DOHH2 (cell line): ENCODE results near the gene RBP2.

Experiments
- EZH2phosphoT487 ChIP-seq: fragments of 200-600 bp; sonication (generic); IDR thresholded peaks from 2 replicates; pipeline ENCODE4 v1.6.1; 2017; ENCODE audit warnings: borderline replicate concordance, mild to moderate bottlenecking, antibody characterized with exemption, low read length, moderate library complexity, mixed read lengths
- TF ChIP-seq, protein P1 (sequence below): fragments of 200-600 bp; sonication (generic); IDR thresholded peaks from one replicate; pipeline ENCODE4 v1.5.1; 2014; ENCODE audit warnings: antibody characterized with exemption, mild to moderate bottlenecking, low read depth, low read length; ENCODE audit not compliant: poor library complexity, severe bottlenecking

DNA sequence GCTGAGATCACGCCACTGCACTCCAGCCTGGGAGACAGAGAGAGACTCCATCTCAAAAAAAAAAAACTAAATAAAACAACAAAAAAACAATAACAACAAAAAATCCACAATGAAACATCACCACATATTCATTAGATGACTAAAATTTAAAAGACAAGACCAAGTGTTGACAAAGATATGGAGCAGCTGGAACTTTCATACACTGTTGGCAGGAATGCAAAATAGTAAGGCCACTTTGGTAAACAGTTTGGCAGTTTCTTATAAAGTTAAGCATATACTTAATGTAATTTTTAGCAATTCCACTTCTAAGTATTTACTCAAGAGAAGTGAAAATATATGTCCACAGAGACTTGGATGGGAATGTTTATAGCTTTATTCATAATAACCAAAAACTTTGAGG lies 43.2 kb downstream of the RBP2 start:
- TF ChIP-seq, protein P1, sequence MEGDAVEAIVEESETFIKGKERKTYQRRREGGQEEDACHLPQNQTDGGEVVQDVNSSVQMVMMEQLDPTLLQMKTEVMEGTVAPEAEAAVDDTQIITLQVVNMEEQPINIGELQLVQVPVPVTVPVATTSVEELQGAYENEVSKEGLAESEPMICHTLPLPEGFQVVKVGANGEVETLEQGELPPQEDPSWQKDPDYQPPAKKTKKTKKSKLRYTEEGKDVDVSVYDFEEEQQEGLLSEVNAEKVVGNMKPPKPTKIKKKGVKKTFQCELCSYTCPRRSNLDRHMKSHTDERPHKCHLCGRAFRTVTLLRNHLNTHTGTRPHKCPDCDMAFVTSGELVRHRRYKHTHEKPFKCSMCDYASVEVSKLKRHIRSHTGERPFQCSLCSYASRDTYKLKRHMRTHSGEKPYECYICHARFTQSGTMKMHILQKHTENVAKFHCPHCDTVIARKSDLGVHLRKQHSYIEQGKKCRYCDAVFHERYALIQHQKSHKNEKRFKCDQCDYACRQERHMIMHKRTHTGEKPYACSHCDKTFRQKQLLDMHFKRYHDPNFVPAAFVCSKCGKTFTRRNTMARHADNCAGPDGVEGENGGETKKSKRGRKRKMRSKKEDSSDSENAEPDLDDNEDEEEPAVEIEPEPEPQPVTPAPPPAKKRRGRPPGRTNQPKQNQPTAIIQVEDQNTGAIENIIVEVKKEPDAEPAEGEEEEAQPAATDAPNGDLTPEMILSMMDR, result no peak
- no peak for TF ChIP-seq EZH2phosphoT487
